ENCODE data around the gene COL8A1. TPM values are rescaled to one million over a fixed set of nuclear protein-coding genes. Genes with fewer than 3 reads are reported as not detected.
"Not testable (repeated sequence)": the region's sequence is repeated elsewhere in the genome, so short reads cannot be mapped to it uniquely, and the experiment has no call there.

Gene COL8A1
- total RNA-seq, 1 experiment from 2014 or later: 0.87 TPM

DNA sequence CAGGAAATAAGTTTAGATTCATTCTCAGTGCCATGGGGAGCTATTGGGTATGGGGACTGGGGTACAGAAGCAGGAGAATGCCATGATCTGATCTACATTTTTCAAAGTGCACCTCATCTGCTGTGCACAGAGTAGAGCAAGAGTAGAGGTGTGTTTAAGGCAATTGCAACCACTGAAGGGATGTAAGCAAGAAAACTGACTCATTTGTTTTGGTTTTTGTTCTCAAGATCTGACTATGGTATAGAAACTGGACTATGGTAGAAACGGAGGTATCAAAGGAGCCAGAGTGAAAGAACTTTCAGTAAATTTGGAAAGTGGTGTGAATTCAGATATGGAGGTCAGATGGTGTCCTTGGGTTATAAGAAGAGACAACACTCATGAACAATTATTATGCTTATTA lies 93.1 kb downstream of the COL8A1 start (continued):
- TF ChIP-seq, protein P1, sequence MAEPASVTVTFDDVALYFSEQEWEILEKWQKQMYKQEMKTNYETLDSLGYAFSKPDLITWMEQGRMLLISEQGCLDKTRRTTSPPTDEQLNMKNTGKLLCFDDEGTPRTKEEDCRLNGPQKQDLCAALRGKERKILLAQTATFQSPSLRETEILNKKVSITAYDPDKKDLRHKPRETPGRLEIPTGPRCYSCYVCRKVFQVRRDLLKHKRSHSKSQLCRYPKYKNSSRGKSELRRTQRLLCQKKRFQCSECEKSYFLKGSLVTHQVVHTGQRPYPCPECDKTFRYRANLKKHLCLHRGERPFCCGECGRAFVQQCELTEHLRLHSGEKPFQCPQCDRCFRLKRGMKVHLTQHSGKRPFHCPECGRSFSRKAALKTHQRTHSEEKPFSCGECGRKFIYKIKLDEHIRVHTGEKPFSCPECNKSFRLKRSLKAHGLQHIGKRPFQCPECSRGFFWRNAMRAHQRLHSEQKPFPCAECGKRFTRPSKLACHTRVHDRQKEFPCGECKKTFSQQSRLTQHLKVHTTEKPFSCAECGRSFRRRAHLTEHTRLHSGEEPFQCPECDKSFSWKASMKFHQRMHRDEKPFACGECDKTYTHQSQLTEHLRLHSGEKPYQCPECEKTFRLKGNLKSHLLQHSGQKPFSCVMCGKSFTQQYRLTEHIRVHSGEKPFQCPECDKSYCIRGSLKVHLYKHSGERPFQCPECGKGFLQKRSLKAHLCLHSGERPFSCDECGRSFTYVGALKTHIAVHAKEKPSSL (CRISPR knock-in tag; conservative IDR thresholded peaks at IDR 0.05): no peak
- no peak for TF ChIP-seq TP53 (CRISPR knock-in tag; IDR thresholded peaks at IDR 0.05)

DNA sequence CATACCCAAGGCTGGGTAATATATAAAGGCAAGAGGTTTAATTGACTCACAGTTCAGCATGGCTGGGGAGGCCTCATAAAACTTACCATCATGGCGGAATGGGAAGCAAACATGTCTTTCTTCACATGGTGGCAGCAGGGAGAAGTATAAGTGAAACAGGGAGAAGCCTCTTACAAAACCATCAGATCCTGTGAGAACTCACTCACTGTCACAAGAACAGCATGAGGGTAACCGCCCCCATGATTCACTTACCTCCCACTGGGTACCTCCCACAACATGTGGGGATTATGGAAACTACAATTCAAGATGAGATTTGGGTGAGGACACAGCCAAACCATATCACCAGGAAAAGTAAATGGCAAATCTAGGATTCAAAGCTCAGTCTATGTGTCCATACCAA lies 102.0 kb downstream of the COL8A1 start:
- H3K27me3 Mint-ChIP-seq (ENCODE audit: low read depth); DNase-seq (ENCODE audit: low spot score); H3K4me1 Mint-ChIP-seq; ATAC-seq; POLR2A ChIA-PET; H3K27ac Mint-ChIP-seq; CTCF ChIA-PET; H3K4me3 Mint-ChIP-seq: not testable (repeated sequence)
- peaks cover 29% of the 10 kb centered on the region for H3K9me3 Mint-ChIP-seq
- H3K36me3 Mint-ChIP-seq: peaks cover 30% of the 10 kb centered on the region

DNA sequence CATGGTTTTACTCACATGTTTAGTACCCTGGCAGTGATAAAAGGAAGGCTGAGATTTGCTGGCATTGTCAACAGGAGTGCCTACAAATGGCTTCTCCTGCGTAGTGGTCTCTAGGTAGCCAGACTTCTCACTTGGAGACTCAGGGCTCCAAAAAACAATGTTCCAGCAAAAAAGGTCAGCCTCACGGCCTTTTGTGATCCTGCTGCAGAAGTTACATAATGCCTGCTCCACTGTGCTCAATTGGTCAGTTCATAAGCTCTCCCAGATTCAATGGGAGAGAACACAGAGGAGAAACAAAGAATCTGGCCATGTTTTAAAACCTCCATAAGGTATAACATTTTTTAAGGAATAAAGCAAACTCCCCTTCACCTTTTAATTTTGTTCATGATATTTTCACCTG lies 103.2 kb downstream of the COL8A1 start:
- Mint-ChIP-seq H3K4me3 (no peak overlapping the region), H3K4me1 (peaks cover 3% of the 10 kb centered on the region; the same call in 1 of the 2 replicates), H3K27ac (no peak overlapping the region), H3K27me3 (ENCODE audit: low read depth) (peaks cover 3% of the 10 kb centered on the region; the same call in 1 of the 2 replicates), H3K36me3 (peaks cover 30% of the 10 kb centered on the region), H3K9me3 (peaks cover 29% of the 10 kb centered on the region)
- no peak for ATAC-seq
- CTCF ChIA-PET: no interaction called here
- POLR2A ChIA-PET: no interaction called here
- DNase-seq (ENCODE audit: low spot score): no peak
- no peak for TF ChIP-seq ELF4 (CRISPR knock-in tag; IDR thresholded peaks at IDR 0.05; ENCODE audit: low read depth)
- TF ChIP-seq, protein P2, sequence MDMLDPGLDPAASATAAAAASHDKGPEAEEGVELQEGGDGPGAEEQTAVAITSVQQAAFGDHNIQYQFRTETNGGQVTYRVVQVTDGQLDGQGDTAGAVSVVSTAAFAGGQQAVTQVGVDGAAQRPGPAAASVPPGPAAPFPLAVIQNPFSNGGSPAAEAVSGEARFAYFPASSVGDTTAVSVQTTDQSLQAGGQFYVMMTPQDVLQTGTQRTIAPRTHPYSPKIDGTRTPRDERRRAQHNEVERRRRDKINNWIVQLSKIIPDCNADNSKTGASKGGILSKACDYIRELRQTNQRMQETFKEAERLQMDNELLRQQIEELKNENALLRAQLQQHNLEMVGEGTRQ (CRISPR knock-in tag; IDR thresholded peaks at IDR 0.05): no peak
- no peak for TF ChIP-seq ZNF232 (CRISPR knock-in tag; IDR thresholded peaks at IDR 0.05)
- TF ChIP-seq, protein P3, sequence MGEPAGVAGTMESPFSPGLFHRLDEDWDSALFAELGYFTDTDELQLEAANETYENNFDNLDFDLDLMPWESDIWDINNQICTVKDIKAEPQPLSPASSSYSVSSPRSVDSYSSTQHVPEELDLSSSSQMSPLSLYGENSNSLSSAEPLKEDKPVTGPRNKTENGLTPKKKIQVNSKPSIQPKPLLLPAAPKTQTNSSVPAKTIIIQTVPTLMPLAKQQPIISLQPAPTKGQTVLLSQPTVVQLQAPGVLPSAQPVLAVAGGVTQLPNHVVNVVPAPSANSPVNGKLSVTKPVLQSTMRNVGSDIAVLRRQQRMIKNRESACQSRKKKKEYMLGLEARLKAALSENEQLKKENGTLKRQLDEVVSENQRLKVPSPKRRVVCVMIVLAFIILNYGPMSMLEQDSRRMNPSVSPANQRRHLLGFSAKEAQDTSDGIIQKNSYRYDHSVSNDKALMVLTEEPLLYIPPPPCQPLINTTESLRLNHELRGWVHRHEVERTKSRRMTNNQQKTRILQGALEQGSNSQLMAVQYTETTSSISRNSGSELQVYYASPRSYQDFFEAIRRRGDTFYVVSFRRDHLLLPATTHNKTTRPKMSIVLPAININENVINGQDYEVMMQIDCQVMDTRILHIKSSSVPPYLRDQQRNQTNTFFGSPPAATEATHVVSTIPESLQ (CRISPR knock-in tag; IDR thresholded peaks at IDR 0.05): no peak
- no peak for TF ChIP-seq ZNF219 (CRISPR knock-in tag; IDR thresholded peaks at IDR 0.05; ENCODE audit: borderline replicate concordance)
- no peak for TF ChIP-seq FOXJ3 (CRISPR knock-in tag; IDR thresholded peaks at IDR 0.05; ENCODE audit: borderline replicate concordance)
- TF ChIP-seq, protein P4, sequence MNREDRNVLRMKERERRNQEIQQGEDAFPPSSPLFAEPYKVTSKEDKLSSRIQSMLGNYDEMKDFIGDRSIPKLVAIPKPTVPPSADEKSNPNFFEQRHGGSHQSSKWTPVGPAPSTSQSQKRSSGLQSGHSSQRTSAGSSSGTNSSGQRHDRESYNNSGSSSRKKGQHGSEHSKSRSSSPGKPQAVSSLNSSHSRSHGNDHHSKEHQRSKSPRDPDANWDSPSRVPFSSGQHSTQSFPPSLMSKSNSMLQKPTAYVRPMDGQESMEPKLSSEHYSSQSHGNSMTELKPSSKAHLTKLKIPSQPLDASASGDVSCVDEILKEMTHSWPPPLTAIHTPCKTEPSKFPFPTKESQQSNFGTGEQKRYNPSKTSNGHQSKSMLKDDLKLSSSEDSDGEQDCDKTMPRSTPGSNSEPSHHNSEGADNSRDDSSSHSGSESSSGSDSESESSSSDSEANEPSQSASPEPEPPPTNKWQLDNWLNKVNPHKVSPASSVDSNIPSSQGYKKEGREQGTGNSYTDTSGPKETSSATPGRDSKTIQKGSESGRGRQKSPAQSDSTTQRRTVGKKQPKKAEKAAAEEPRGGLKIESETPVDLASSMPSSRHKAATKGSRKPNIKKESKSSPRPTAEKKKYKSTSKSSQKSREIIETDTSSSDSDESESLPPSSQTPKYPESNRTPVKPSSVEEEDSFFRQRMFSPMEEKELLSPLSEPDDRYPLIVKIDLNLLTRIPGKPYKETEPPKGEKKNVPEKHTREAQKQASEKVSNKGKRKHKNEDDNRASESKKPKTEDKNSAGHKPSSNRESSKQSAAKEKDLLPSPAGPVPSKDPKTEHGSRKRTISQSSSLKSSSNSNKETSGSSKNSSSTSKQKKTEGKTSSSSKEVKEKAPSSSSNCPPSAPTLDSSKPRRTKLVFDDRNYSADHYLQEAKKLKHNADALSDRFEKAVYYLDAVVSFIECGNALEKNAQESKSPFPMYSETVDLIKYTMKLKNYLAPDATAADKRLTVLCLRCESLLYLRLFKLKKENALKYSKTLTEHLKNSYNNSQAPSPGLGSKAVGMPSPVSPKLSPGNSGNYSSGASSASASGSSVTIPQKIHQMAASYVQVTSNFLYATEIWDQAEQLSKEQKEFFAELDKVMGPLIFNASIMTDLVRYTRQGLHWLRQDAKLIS (CRISPR knock-in tag; IDR thresholded peaks at IDR 0.05; ENCODE audit: borderline replicate concordance): no peak
- TF ChIP-seq NR2C2 (CRISPR knock-in tag; IDR thresholded peaks at IDR 0.05): no peak
- TF ChIP-seq, protein P5, sequence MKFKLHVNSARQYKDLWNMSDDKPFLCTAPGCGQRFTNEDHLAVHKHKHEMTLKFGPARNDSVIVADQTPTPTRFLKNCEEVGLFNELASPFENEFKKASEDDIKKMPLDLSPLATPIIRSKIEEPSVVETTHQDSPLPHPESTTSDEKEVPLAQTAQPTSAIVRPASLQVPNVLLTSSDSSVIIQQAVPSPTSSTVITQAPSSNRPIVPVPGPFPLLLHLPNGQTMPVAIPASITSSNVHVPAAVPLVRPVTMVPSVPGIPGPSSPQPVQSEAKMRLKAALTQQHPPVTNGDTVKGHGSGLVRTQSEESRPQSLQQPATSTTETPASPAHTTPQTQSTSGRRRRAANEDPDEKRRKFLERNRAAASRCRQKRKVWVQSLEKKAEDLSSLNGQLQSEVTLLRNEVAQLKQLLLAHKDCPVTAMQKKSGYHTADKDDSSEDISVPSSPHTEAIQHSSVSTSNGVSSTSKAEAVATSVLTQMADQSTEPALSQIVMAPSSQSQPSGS (CRISPR knock-in tag; IDR thresholded peaks at IDR 0.05; ENCODE audit: borderline replicate concordance, low read depth): no peak
- TF ChIP-seq, protein P6, sequence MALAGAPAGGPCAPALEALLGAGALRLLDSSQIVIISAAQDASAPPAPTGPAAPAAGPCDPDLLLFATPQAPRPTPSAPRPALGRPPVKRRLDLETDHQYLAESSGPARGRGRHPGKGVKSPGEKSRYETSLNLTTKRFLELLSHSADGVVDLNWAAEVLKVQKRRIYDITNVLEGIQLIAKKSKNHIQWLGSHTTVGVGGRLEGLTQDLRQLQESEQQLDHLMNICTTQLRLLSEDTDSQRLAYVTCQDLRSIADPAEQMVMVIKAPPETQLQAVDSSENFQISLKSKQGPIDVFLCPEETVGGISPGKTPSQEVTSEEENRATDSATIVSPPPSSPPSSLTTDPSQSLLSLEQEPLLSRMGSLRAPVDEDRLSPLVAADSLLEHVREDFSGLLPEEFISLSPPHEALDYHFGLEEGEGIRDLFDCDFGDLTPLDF (CRISPR knock-in tag; IDR thresholded peaks at IDR 0.05): no peak
- no peak for TF ChIP-seq ZBTB21 (CRISPR knock-in tag; IDR thresholded peaks at IDR 0.05; ENCODE audit: borderline replicate concordance)
- no peak for TF ChIP-seq JUN (CRISPR knock-in tag; IDR thresholded peaks at IDR 0.05)
- no peak for TF ChIP-seq TP53 (CRISPR knock-in tag; IDR thresholded peaks at IDR 0.05)
- TF ChIP-seq, protein P1 (CRISPR knock-in tag; conservative IDR thresholded peaks at IDR 0.05): no peak
- TF ChIP-seq CBFB (CRISPR knock-in tag; IDR thresholded peaks at IDR 0.05; ENCODE audit: low read depth): no peak
- TF ChIP-seq, protein P7, sequence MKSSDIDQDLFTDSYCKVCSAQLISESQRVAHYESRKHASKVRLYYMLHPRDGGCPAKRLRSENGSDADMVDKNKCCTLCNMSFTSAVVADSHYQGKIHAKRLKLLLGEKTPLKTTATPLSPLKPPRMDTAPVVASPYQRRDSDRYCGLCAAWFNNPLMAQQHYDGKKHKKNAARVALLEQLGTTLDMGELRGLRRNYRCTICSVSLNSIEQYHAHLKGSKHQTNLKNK (CRISPR knock-in tag; IDR thresholded peaks at IDR 0.05): no peak
- no peak for TF ChIP-seq MXD4 (CRISPR knock-in tag; IDR thresholded peaks at IDR 0.05; ENCODE audit: borderline replicate concordance)
- TF ChIP-seq ZNF416 (CRISPR knock-in tag; IDR thresholded peaks at IDR 0.05): no peak
- TF ChIP-seq NR1H2 (CRISPR knock-in tag; IDR thresholded peaks at IDR 0.05): no peak

All from WTC11 (cell line).